ENCODE data around the gene HOMER3.

Gene HOMER3

GRCh38 chr19:18899624-18900560, 41.1 kb downstream of the HOMER3 start:
- no peak for TF ChIP-seq POLR2AphosphoS5 (IDR thresholded peaks at IDR 0.05; ENCODE audit: low read depth)
- TF ChIP-seq SPI1 (IDR thresholded peaks at IDR 0.05; ENCODE audit: borderline replicate concordance, low read depth), result no peak
- TF ChIP-seq GABPA (IDR thresholded peaks at IDR 0.05; ENCODE audit: low read depth), result no peak
- no peak for TF ChIP-seq CTCF (IDR thresholded peaks at IDR 0.05; ENCODE audit: insufficient read depth, low read length)
- no peak for TF ChIP-seq REST (IDR thresholded peaks at IDR 0.05; ENCODE audit: insufficient replicate concordance, low read depth)
- Histone ChIP-seq H3K27ac (replicated peaks) (no peak overlapping the region), H3K27me3 (ENCODE audit: insufficient read depth, poor library complexity, severe bottlenecking) (peaks cover 4% of the 10 kb centered on the region), H3K4me3 (replicated peaks; ENCODE audit: insufficient read depth, low read length) (no peak overlapping the region)
- DNase-seq (ENCODE audit: low read depth in 1 of 2, low spot score in 1 of 2), result no peak

GRCh38 chr19:18898607-18899408, 42.2 kb downstream of the HOMER3 start:
- DNase-seq (ENCODE audit: low read depth in 1 of 2, low spot score in 1 of 2), result no peak
- no peak for TF ChIP-seq SPI1 (IDR thresholded peaks at IDR 0.05; ENCODE audit: borderline replicate concordance, low read depth)
- no peak for TF ChIP-seq CTCF (IDR thresholded peaks at IDR 0.05; ENCODE audit: insufficient read depth, low read length)
- TF ChIP-seq REST (IDR thresholded peaks at IDR 0.05; ENCODE audit: insufficient replicate concordance, low read depth), result no peak
- TF ChIP-seq POLR2AphosphoS5 (IDR thresholded peaks at IDR 0.05; ENCODE audit: low read depth), result no peak; the same call in 1 of the 2 replicates
- TF ChIP-seq GABPA (IDR thresholded peaks at IDR 0.05; ENCODE audit: low read depth), result no peak

GRCh38 chr19:18898081-18898606, 42.9 kb downstream of the HOMER3 start:
- peaks cover 18% of the 10 kb centered on the region for H3K27me3 ChIP-seq (ENCODE audit: insufficient read depth, poor library complexity, severe bottlenecking)
- no peak overlapping the region for H3K4me3 ChIP-seq (replicated peaks; ENCODE audit: insufficient read depth, low read length)
- H3K27ac ChIP-seq (replicated peaks), result no peak overlapping the region
- DNase-seq (ENCODE audit: low read depth in 1 of 2, low spot score in 1 of 2), result no peak
- no peak for TF ChIP-seq CTCF (IDR thresholded peaks at IDR 0.05; ENCODE audit: insufficient read depth, low read length)
- no peak for TF ChIP-seq POLR2AphosphoS5 (IDR thresholded peaks at IDR 0.05; ENCODE audit: low read depth)
- TF ChIP-seq REST (IDR thresholded peaks at IDR 0.05; ENCODE audit: insufficient replicate concordance, low read depth), result no peak

More at GRCh38 chr19:18898607-18899408, 42.2 kb downstream of the HOMER3 start:
- H3K27me3 ChIP-seq (ENCODE audit: insufficient read depth, poor library complexity, severe bottlenecking), result peaks cover 12% of the 10 kb centered on the region
- H3K4me3 ChIP-seq (replicated peaks; ENCODE audit: insufficient read depth, low read length), result no peak overlapping the region
- no peak overlapping the region for H3K27ac ChIP-seq (replicated peaks)
